H1 (cell line): ENCODE measurements around the gene CDKN2AIP.

Experiments used
- CHD1 ChIP-seq: IDR thresholded peaks from 2 replicates; pipeline ENCODE4 v1.6.1; 2012; ENCODE audit warnings: low read depth, low read length, improper control_type of control experiment
- KDM5A ChIP-seq: fragments of 200-600 bp; IDR thresholded peaks from 2 replicates; pipeline ENCODE4 v1.7.1; 2012; ENCODE audit warnings: mild to moderate bottlenecking, low read length, inconsistent platforms, mixed read lengths
- TAF1 ChIP-seq: IDR thresholded peaks from 2 replicates; pipeline ENCODE4 v1.6.1; 2011; ENCODE audit warnings: mild to moderate bottlenecking, low read depth, low read length

- TF ChIP-seq CHD1: no peak
- no peak for TF ChIP-seq KDM5A
- no peak for TF ChIP-seq TAF1
These were observed 40.5 kb upstream of the CDKN2AIP start for GRCh38 chr4:183403961-183404360.
